Natural killer cell (primary cell): ENCODE data around the gene CALR3. TPM values are rescaled to one million over a fixed set of nuclear protein-coding genes. Genes with fewer than 3 reads are reported as not detected.
"Not testable (repeated sequence)": the region's sequence is repeated elsewhere in the genome, so short reads cannot be mapped to it uniquely, and the experiment has no call there.

Experiments
- ATAC-seq, 3 donors: fragments of 150-1000 bp in 2 of 3; fragments of 200-7000 bp in 1 of 3; cut with Tn5 transposase; 1 replicate in 1 of 3; 2 replicates in 2 of 3; pipeline ENCODE4 v1.10.0; 2021; ENCODE audit warnings: mild to moderate bottlenecking in 2 of 3, moderate library complexity in 2 of 3
- DNase-seq, 2 donors: peaks; one replicate each; pipeline versions ENCODE4 v3.0.0 to v3.0.0-alpha.2; 2013 to 2021; ENCODE audit warnings: mixed read lengths in 1 of 2
- H3K27ac ChIP-seq: one replicate; pipeline ENCODE4 v1.5.1; 2013; ENCODE audit warnings: mild to moderate bottlenecking, low read length
- H3K27me3 ChIP-seq: one replicate; pipeline ENCODE4 v1.6.1; 2013; ENCODE audit warnings: low read length; ENCODE audit not compliant: control insufficient read depth, insufficient read depth
- H3K36me3 ChIP-seq: one replicate; pipeline ENCODE4 v1.6.1; 2013; ENCODE audit warnings: low read length; ENCODE audit not compliant: control insufficient read depth, insufficient read depth
- H3K4me1 ChIP-seq: one replicate; pipeline ENCODE4 v1.6.1; 2013; ENCODE audit warnings: low read length; ENCODE audit not compliant: control insufficient read depth, insufficient read depth
- H3K4me3 ChIP-seq: one replicate; pipeline ENCODE4 v1.5.1; 2013; ENCODE audit warnings: low read length
- H3K9me3 ChIP-seq: one replicate; pipeline ENCODE4 v1.6.1; 2013; ENCODE audit warnings: low read length; ENCODE audit not compliant: control insufficient read depth, insufficient read depth
- H3K27ac Mint-ChIP-seq, 2 donors: one replicate each; pipeline ENCODE4 v1.8.0; 2022; ENCODE audit warnings: mild to moderate bottlenecking in 2 of 2, mixed read lengths in 2 of 2, moderate library complexity in 1 of 2
- H3K27me3 Mint-ChIP-seq, 2 donors: one replicate each; pipeline ENCODE4 v1.8.0; 2022; ENCODE audit warnings: low read depth in 2 of 2, mixed read lengths in 2 of 2
- H3K36me3 Mint-ChIP-seq: one replicate; pipeline ENCODE4 v1.8.0; 2022; ENCODE audit warnings: mixed read lengths
- H3K4me1 Mint-ChIP-seq, 2 donors: one replicate each; pipeline ENCODE4 v1.8.0; 2022; ENCODE audit warnings: mixed read lengths in 2 of 2
- H3K4me3 Mint-ChIP-seq: one replicate; pipeline ENCODE4 v1.8.0; 2022; ENCODE audit warnings: mild to moderate bottlenecking, moderate library complexity, mixed read lengths
- H3K9me3 Mint-ChIP-seq, 2 donors: one replicate each; pipeline ENCODE4 v1.8.0; 2022; ENCODE audit warnings: mixed read lengths in 2 of 2
- CTCF ChIP-seq: fragments of 200-600 bp; IDR thresholded peaks from one replicate; pipeline ENCODE4 v1.8.0; 2022; ENCODE audit warnings: antibody characterized with exemption
- WGBS: methylation state at CpG from one replicate; pipeline ENCODE4 v1.1.7; 2013; ENCODE audit warnings: missing lambda C conversion rate; ENCODE audit not compliant: insufficient coverage; 5-methylcytosine and 5-hydroxymethylcytosine counted together
- intact Hi-C: fragments of 100-400 bp; cut with micrococcal nuclease; formaldehyde crosslinking; loops from one replicate; pipeline ENCODE4 v1.14.2; 2022
- total RNA-seq, 4 donors: library from RNA; stranded (reverse); fragments of 120-200 nt in 1 of 4; gene quantifications; one replicate each; pipeline versions ENCODE4 v1.2.3 to v1.2.4, GENCODE V29; 2013 to 2022

The CALR3 gene
- total RNA-seq: not detected
- 0.23 TPM for total RNA-seq (2013)

- ATAC-seq: peak; percentile 98 to 100 (median 98)
- no peaks in the 10 kb centered on the region for H3K36me3 ChIP-seq
- WGBS: under 1% methylated on average over 52 of the region's 52 CpGs
- H3K4me3 ChIP-seq: peak within 1 kb of the TSS; percentile 61
- H3K9me3 Mint-ChIP-seq: no peaks in the 10 kb centered on the region
- peak within 1 kb of the TSS; percentile 91 to 95 for H3K27ac Mint-ChIP-seq
- no peak for TF ChIP-seq CTCF
- H3K4me3 Mint-ChIP-seq: peak within 1 kb of the TSS; percentile 98
- intact Hi-C loops: loop anchor here (1.0 kb wide), 2 partner anchors 46 to 47 kb away; partner anchors contain the start of gene CHERP
- no peaks in the 10 kb centered on the region for H3K36me3 Mint-ChIP-seq
- peak within 1 kb of the TSS; percentile 55 for H3K27ac ChIP-seq
- peaks cover 9 to 12% of the 10 kb centered on the region in 2 donors for H3K4me1 Mint-ChIP-seq
- H3K9me3 ChIP-seq: no peaks in the 10 kb centered on the region
- H3K4me1 ChIP-seq: peaks cover 16% of the 10 kb centered on the region
- peak; percentile 95 to 98 for DNase-seq
- H3K27me3 Mint-ChIP-seq: no peaks in the 10 kb centered on the region
- no peaks in the 10 kb centered on the region for H3K27me3 ChIP-seq
Measured at GRCh38 chr19:16495982-16496612, at the start of gene CALR3, which contains the start of gene C19orf44. Gene CALR3 (minus strand): TSS chr19:16496167. CDS start chr19:16496129, 38 bp downstream. Gene C19orf44 (plus strand): TSS chr19:16496394. CDS start chr19:16500793, 4,399 bp downstream.

- 82% methylated on average over 10 of the region's 11 CpGs for WGBS
- peak overlapping the region; percentile 40 for H3K4me3 Mint-ChIP-seq
- H3K4me3 ChIP-seq: no peak overlapping the region
- TF ChIP-seq CTCF: no peak
- DNase-seq: no peak
- peaks cover 36% of the 10 kb centered on the region for H3K4me1 ChIP-seq
- no peaks in the 10 kb centered on the region for H3K9me3 ChIP-seq
- intact Hi-C loops: no loop called here
- H3K27me3 ChIP-seq: no peaks in the 10 kb centered on the region
- H3K36me3 Mint-ChIP-seq: no peaks in the 10 kb centered on the region
- no peak for ATAC-seq
- H3K36me3 ChIP-seq: peaks cover 2% of the 10 kb centered on the region
- no peak overlapping the region for H3K27ac ChIP-seq
- peaks cover 28 to 31% of the 10 kb centered on the region in 2 donors for H3K4me1 Mint-ChIP-seq
- no peaks in the 10 kb centered on the region for H3K27me3 Mint-ChIP-seq
- no peaks in the 10 kb centered on the region for H3K9me3 Mint-ChIP-seq
- peak overlapping the region; percentile 21 to 40 for H3K27ac Mint-ChIP-seq
Measured at GRCh38 chr19:16544473-16545231, 48.7 kb upstream of the CALR3 start.

- H3K27ac Mint-ChIP-seq: peak overlapping the region in 1 of 2 donors; percentile 86
- not testable (repeated sequence) for DNase-seq, H3K36me3 ChIP-seq, H3K27me3 Mint-ChIP-seq, H3K27ac ChIP-seq, H3K36me3 Mint-ChIP-seq, H3K9me3 ChIP-seq, H3K9me3 Mint-ChIP-seq, H3K4me3 ChIP-seq, H3K27me3 ChIP-seq, ATAC-seq
- peak overlapping the region; percentile 94 for H3K4me3 Mint-ChIP-seq
- intact Hi-C loops: loop anchor here (2.0 kb wide), 1 partner anchor 29 kb away; the partner anchor contains the start of gene SLC35E1
- peaks cover 33 to 40% of the 10 kb centered on the region in 2 donors for H3K4me1 Mint-ChIP-seq
- 79% methylated on average over 6 of the region's 6 CpGs for WGBS
- H3K4me1 ChIP-seq: peaks cover 37% of the 10 kb centered on the region
Measured at GRCh38 chr19:16543734-16544133, 47.8 kb upstream of the CALR3 start.

- H3K4me3 Mint-ChIP-seq: peak overlapping the region; percentile 94
- peak overlapping the region; percentile 86 to 90 for H3K27ac Mint-ChIP-seq
- Histone ChIP-seq H3K4me3 (peak overlapping the region; percentile 94), H3K4me1 (peaks cover 40% of the 10 kb centered on the region), H3K27ac (peak overlapping the region; percentile 71), H3K27me3 (no peaks in the 10 kb centered on the region), H3K36me3 (peaks cover 8% of the 10 kb centered on the region), H3K9me3 (no peaks in the 10 kb centered on the region)
- H3K36me3 Mint-ChIP-seq: no peaks in the 10 kb centered on the region
- no peaks in the 10 kb centered on the region for H3K9me3 Mint-ChIP-seq
- no peak for TF ChIP-seq CTCF
- no peaks in the 10 kb centered on the region for H3K27me3 Mint-ChIP-seq
- no peak for ATAC-seq
- H3K4me1 Mint-ChIP-seq: peaks cover 41 to 48% of the 10 kb centered on the region in 2 donors
- intact Hi-C loops: loop anchor here (1.0 to 2.0 kb wide), 5 partner anchors 30 to 116 kb away; partner anchors contain the start of genes C19orf44, CALR3, MED26 and SLC35E1
- 8% methylated on average over 15 of the region's 15 CpGs for WGBS
- no peak for DNase-seq
Measured at GRCh38 chr19:16542910-16543472, 47.0 kb upstream of the CALR3 start.
